HEK293 (cell line): ENCODE results near the gene PLAU.
A peak's percentile ranks its signal among the peaks of the same experiment; 100 is the strongest.

ENCODE experiments used
- AEBP2 ChIP-seq: fragments of 450-650 bp; formaldehyde crosslinking; IDR thresholded peaks from 2 replicates; pipeline ENCODE4 v1.5.1; 2016; ENCODE audit warnings: missing biosample characterization, missing genetic modification characterization, borderline replicate concordance
- HOXA7 ChIP-seq: sonication (generic); formaldehyde crosslinking; IDR thresholded peaks from 2 replicates; pipeline ENCODE4 v1.8.1; 2022; ENCODE audit warnings: missing genetic modification reagents, borderline replicate concordance
- HOXD13 ChIP-seq: sonication (generic); formaldehyde crosslinking; IDR thresholded peaks from 2 replicates; pipeline ENCODE4 v1.8.0; 2022; ENCODE audit warnings: missing genetic modification reagents, borderline replicate concordance
- KLF16 ChIP-seq: fragments of 450-650 bp; formaldehyde crosslinking; IDR thresholded peaks from 2 replicates; pipeline ENCODE4 v1.5.1; 2017; ENCODE audit warnings: missing biosample characterization, missing genetic modification characterization
- MYNN ChIP-seq: fragments of 450-650 bp; formaldehyde crosslinking; IDR thresholded peaks from 2 replicates; pipeline ENCODE4 v1.5.1; 2016; ENCODE audit warnings: missing biosample characterization, missing genetic modification characterization, borderline replicate concordance
- SETDB1 ChIP-seq: IDR thresholded peaks from one replicate; pipeline ENCODE4 v1.6.1; 2017; ENCODE audit warnings: mild to moderate bottlenecking, low read length, moderate library complexity, mixed read lengths; ENCODE audit not compliant: insufficient read length
- TRIM28 ChIP-seq: IDR thresholded peaks from 2 replicates; pipeline ENCODE4 v1.6.1; 2011; ENCODE audit warnings: low read length, control low read depth, borderline replicate concordance
- WT1 ChIP-seq: fragments of 450-650 bp; formaldehyde crosslinking; IDR thresholded peaks from 2 replicates; pipeline ENCODE4 v1.5.1; 2016; ENCODE audit warnings: missing biosample characterization, missing genetic modification characterization
- ZBTB8A ChIP-seq: fragments of 450-650 bp; formaldehyde crosslinking; IDR thresholded peaks from 2 replicates; pipeline ENCODE4 v1.5.1; 2016; ENCODE audit warnings: missing biosample characterization, missing genetic modification characterization
- ZEB2 ChIP-seq: fragments of 450-650 bp; formaldehyde crosslinking; IDR thresholded peaks from 2 replicates; pipeline ENCODE4 v1.5.1; 2016; ENCODE audit warnings: missing biosample characterization, missing genetic modification characterization
- ZNF155 ChIP-seq: fragments of 450-650 bp; formaldehyde crosslinking; IDR thresholded peaks from 2 replicates; pipeline ENCODE4 v1.5.1; 2016; ENCODE audit warnings: missing biosample characterization, missing genetic modification characterization
- ZNF169 ChIP-seq: fragments of 450-650 bp; formaldehyde crosslinking; IDR thresholded peaks from 2 replicates; pipeline ENCODE4 v1.5.1; 2016; ENCODE audit warnings: missing biosample characterization, missing genetic modification characterization
- ZNF175 ChIP-seq: fragments of 450-650 bp; formaldehyde crosslinking; IDR thresholded peaks from 2 replicates; pipeline ENCODE4 v1.5.1; 2016; ENCODE audit warnings: missing biosample characterization, missing genetic modification characterization
- ZNF211 ChIP-seq: fragments of 450-650 bp; formaldehyde crosslinking; IDR thresholded peaks from 2 replicates; pipeline ENCODE4 v1.5.1; 2016; ENCODE audit warnings: low read depth, missing biosample characterization, missing genetic modification characterization
- ZNF223 ChIP-seq: fragments of 450-650 bp; formaldehyde crosslinking; IDR thresholded peaks from 2 replicates; pipeline ENCODE4 v1.5.1; 2016; ENCODE audit warnings: missing biosample characterization, missing genetic modification characterization
- ZNF350 ChIP-seq: fragments of 450-650 bp; formaldehyde crosslinking; IDR thresholded peaks from 2 replicates; pipeline ENCODE4 v1.5.0; 2017; ENCODE audit warnings: missing biosample characterization, mild to moderate bottlenecking, missing genetic modification characterization
- ZNF37A ChIP-seq: fragments of 450-650 bp; IDR thresholded peaks from 2 replicates; pipeline ENCODE4 v1.5.1; 2018; ENCODE audit warnings: missing biosample characterization, missing genetic modification characterization
- ZNF404 ChIP-seq: fragments of 450-650 bp; formaldehyde crosslinking; IDR thresholded peaks from 2 replicates; pipeline ENCODE4 v1.5.1; 2017; ENCODE audit warnings: missing biosample characterization, missing genetic modification characterization
- ZNF416 ChIP-seq: fragments of 450-650 bp; formaldehyde crosslinking; IDR thresholded peaks from 2 replicates; pipeline ENCODE4 v1.5.1; 2016; ENCODE audit warnings: missing biosample characterization, missing genetic modification characterization
- ZNF473 ChIP-seq: fragments of 450-650 bp; formaldehyde crosslinking; IDR thresholded peaks from 2 replicates; pipeline ENCODE4 v1.5.1; 2017; ENCODE audit warnings: missing biosample characterization, missing genetic modification characterization
- ZNF530 ChIP-seq: fragments of 450-650 bp; formaldehyde crosslinking; IDR thresholded peaks from 2 replicates; pipeline ENCODE4 v1.5.1; 2016; ENCODE audit warnings: low read depth, missing biosample characterization, missing genetic modification characterization
- ZNF585B ChIP-seq: fragments of 450-650 bp; formaldehyde crosslinking; IDR thresholded peaks from 2 replicates; pipeline ENCODE4 v1.5.1; 2016; ENCODE audit warnings: missing biosample characterization, missing genetic modification characterization
- ZNF785 ChIP-seq: fragments of 450-650 bp; formaldehyde crosslinking; IDR thresholded peaks from 2 replicates; pipeline ENCODE4 v1.5.1; 2016; ENCODE audit warnings: missing biosample characterization, missing genetic modification characterization
- ZXDB ChIP-seq: fragments of 450-650 bp; formaldehyde crosslinking; IDR thresholded peaks from 2 replicates; pipeline ENCODE4 v1.5.1; 2016; ENCODE audit warnings: missing biosample characterization, missing genetic modification characterization
- TF ChIP-seq, protein P1 (sequence below): fragments of 450-650 bp; formaldehyde crosslinking; IDR thresholded peaks from 2 replicates; pipeline ENCODE4 v1.5.1; 2016; ENCODE audit warnings: missing biosample characterization, missing genetic modification characterization
- TF ChIP-seq, protein P2 (sequence below): fragments of 450-650 bp; formaldehyde crosslinking; IDR thresholded peaks from 2 replicates; pipeline ENCODE4 v1.5.1; 2016; ENCODE audit warnings: missing biosample characterization, missing genetic modification characterization
- TF ChIP-seq, protein P3 (sequence below): fragments of 450-650 bp; formaldehyde crosslinking; IDR thresholded peaks from 2 replicates; pipeline ENCODE4 v1.5.1; 2016; ENCODE audit warnings: missing biosample characterization, missing genetic modification characterization, borderline replicate concordance

Gene PLAU

DNA sequence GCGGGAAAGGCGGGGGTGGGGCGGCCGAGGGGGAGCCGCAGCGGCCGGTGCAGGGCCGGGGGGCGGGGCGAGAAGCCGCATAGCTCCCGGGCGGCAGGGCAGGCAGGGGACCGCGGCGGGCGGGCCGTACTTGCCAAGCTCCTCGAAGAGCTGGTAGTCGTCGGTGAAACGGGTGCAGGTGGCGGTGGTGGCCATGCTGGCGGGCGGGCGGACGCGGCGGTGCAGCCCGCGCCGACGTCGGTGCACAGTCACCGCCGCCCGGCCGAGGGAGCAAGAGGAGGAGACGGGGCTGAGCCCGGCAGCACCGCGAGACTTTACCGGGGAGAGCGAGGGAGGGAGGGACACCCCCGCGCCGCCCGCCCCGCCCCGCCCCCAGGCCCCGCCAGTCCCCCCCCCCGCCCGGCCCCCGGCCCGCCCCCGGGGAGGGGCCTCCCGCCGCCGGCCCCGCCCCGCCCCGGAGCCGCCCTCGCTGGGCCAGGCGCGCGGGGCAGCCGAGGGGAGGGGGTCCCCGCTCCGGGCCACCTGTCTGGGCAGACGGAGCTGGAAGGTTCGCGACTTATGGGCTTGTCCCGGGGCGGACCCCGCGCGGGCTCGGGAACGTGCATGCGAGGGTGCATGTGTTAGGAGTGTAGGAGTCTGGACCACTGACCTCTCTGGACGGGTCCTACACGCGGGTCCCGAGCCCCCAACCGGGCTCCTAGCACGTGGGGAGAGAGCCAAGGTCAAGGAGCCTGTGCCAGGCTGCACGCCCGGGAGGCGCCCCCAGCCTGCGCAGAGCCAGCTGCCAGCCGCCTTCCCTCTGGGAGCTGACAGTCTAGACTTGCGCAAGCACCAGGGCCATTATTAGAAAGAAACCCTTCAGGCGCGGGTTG, 36.4 kb upstream of the PLAU start, which contains the start of gene CAMK2G (continued):
- no peak for TF ChIP-seq ZNF223 (tag by site-specific recombination)
- peak; percentile 33; the same call in 1 of the 2 replicates for TF ChIP-seq KLF16 (tag by site-specific recombination)
- TF ChIP-seq HOXD13 (CRISPR knock-in tag), result no peak
- TF ChIP-seq WT1 (tag by site-specific recombination), result no peak
- TF ChIP-seq ZNF211 (tag by site-specific recombination), result no peak
- no peak for TF ChIP-seq ZNF473 (tag by site-specific recombination)
- TF ChIP-seq HOXA7 (CRISPR knock-in tag), result no peak
- TF ChIP-seq, protein P1, sequence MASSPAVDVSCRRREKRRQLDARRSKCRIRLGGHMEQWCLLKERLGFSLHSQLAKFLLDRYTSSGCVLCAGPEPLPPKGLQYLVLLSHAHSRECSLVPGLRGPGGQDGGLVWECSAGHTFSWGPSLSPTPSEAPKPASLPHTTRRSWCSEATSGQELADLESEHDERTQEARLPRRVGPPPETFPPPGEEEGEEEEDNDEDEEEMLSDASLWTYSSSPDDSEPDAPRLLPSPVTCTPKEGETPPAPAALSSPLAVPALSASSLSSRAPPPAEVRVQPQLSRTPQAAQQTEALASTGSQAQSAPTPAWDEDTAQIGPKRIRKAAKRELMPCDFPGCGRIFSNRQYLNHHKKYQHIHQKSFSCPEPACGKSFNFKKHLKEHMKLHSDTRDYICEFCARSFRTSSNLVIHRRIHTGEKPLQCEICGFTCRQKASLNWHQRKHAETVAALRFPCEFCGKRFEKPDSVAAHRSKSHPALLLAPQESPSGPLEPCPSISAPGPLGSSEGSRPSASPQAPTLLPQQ, result no peak
- no peak for TF ChIP-seq TRIM28
- no peak for TF ChIP-seq ZNF530 (tag by site-specific recombination)
- TF ChIP-seq ZNF155 (tag by site-specific recombination), result no peak
- no peak for TF ChIP-seq ZNF37A (tag by site-specific recombination)
- TF ChIP-seq, protein P2, sequence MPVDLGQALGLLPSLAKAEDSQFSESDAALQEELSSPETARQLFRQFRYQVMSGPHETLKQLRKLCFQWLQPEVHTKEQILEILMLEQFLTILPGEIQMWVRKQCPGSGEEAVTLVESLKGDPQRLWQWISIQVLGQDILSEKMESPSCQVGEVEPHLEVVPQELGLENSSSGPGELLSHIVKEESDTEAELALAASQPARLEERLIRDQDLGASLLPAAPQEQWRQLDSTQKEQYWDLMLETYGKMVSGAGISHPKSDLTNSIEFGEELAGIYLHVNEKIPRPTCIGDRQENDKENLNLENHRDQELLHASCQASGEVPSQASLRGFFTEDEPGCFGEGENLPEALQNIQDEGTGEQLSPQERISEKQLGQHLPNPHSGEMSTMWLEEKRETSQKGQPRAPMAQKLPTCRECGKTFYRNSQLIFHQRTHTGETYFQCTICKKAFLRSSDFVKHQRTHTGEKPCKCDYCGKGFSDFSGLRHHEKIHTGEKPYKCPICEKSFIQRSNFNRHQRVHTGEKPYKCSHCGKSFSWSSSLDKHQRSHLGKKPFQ (tag by site-specific recombination), result no peak
- peak; percentile 18; the same call in 1 of the 2 replicates for TF ChIP-seq ZXDB
- no peak for TF ChIP-seq ZNF416 (tag by site-specific recombination)
- no peak for TF ChIP-seq ZNF785
- no peak for TF ChIP-seq AEBP2 (tag by site-specific recombination)
- no peak for TF ChIP-seq ZNF404 (tag by site-specific recombination)
- TF ChIP-seq, protein P3, sequence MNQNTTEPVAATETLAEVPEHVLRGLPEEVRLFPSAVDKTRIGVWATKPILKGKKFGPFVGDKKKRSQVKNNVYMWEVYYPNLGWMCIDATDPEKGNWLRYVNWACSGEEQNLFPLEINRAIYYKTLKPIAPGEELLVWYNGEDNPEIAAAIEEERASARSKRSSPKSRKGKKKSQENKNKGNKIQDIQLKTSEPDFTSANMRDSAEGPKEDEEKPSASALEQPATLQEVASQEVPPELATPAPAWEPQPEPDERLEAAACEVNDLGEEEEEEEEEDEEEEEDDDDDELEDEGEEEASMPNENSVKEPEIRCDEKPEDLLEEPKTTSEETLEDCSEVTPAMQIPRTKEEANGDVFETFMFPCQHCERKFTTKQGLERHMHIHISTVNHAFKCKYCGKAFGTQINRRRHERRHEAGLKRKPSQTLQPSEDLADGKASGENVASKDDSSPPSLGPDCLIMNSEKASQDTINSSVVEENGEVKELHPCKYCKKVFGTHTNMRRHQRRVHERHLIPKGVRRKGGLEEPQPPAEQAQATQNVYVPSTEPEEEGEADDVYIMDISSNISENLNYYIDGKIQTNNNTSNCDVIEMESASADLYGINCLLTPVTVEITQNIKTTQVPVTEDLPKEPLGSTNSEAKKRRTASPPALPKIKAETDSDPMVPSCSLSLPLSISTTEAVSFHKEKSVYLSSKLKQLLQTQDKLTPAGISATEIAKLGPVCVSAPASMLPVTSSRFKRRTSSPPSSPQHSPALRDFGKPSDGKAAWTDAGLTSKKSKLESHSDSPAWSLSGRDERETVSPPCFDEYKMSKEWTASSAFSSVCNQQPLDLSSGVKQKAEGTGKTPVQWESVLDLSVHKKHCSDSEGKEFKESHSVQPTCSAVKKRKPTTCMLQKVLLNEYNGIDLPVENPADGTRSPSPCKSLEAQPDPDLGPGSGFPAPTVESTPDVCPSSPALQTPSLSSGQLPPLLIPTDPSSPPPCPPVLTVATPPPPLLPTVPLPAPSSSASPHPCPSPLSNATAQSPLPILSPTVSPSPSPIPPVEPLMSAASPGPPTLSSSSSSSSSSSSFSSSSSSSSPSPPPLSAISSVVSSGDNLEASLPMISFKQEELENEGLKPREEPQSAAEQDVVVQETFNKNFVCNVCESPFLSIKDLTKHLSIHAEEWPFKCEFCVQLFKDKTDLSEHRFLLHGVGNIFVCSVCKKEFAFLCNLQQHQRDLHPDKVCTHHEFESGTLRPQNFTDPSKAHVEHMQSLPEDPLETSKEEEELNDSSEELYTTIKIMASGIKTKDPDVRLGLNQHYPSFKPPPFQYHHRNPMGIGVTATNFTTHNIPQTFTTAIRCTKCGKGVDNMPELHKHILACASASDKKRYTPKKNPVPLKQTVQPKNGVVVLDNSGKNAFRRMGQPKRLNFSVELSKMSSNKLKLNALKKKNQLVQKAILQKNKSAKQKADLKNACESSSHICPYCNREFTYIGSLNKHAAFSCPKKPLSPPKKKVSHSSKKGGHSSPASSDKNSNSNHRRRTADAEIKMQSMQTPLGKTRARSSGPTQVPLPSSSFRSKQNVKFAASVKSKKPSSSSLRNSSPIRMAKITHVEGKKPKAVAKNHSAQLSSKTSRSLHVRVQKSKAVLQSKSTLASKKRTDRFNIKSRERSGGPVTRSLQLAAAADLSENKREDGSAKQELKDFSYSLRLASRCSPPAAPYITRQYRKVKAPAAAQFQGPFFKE (tag by site-specific recombination), result no peak
- TF ChIP-seq ZEB2 (tag by site-specific recombination), result 0 out of 2 replicates have a peak, but pooled peaks have one; percentile 19
- TF ChIP-seq ZNF585B (tag by site-specific recombination), result no peak
- no peak for TF ChIP-seq MYNN (tag by site-specific recombination)
- TF ChIP-seq ZBTB8A (tag by site-specific recombination), result peak; percentile 62
- no peak for TF ChIP-seq ZNF350 (tag by site-specific recombination)
- no peak for TF ChIP-seq SETDB1
- no peak for TF ChIP-seq ZNF175 (tag by site-specific recombination)
- TF ChIP-seq ZNF169 (tag by site-specific recombination), result no peak
